Neural progenitor cell (in vitro differentiated cells): Measurements from ENCODE around the gene PCARE. TPM values are rescaled to one million over a fixed set of nuclear protein-coding genes. Genes with fewer than 3 reads are reported as not detected.

Experiments
- DNase-seq: peaks from one replicate; pipeline ENCODE4 v3.0.0-alpha.2; 2016; ENCODE audit warnings: low spot score
- H2AFZ ChIP-seq: fragments of 200-600 bp; sonication (generic); replicated peaks from 2 replicates; pipeline ENCODE4 v1.6.1; 2016; ENCODE audit warnings: antibody characterized with exemption
- H3F3A ChIP-seq: fragments of 200-600 bp; sonication (generic); 2 replicates; pipeline ENCODE4 v1.6.1; 2016; ENCODE audit warnings: antibody characterized with exemption, low read depth
- H3K27ac ChIP-seq: fragments of 200-600 bp; sonication (generic); 2 replicates; pipeline ENCODE4 v1.5.1; 2016; ENCODE audit warnings: mild to moderate bottlenecking
- H3K27me3 ChIP-seq: fragments of 200-600 bp; sonication (generic); 2 replicates; pipeline ENCODE4 v1.6.1; 2016; ENCODE audit warnings: mild to moderate bottlenecking, moderate library complexity
- H3K36me3 ChIP-seq: fragments of 200-600 bp; sonication (generic); 2 replicates; pipeline ENCODE4 v1.5.1; 2016
- H3K4me1 ChIP-seq: fragments of 200-600 bp; sonication (generic); 2 replicates; pipeline ENCODE4 v1.6.1; 2016; ENCODE audit warnings: mixed run types
- H3K4me2 ChIP-seq: fragments of 200-600 bp; sonication (generic); 2 replicates; pipeline ENCODE4 v1.6.1; 2016
- H3K4me3 ChIP-seq: fragments of 200-600 bp; sonication (generic); 2 replicates; pipeline ENCODE4 v1.5.1; 2016
- H3K79me2 ChIP-seq: fragments of 200-600 bp; sonication (generic); 2 replicates; pipeline ENCODE4 v1.6.1; 2016; ENCODE audit warnings: low read depth
- H3K9ac ChIP-seq: fragments of 200-600 bp; sonication (generic); 2 replicates; pipeline ENCODE4 v1.6.1; 2016
- H3K9me3 ChIP-seq: fragments of 200-600 bp; sonication (generic); 2 replicates; pipeline ENCODE4 v1.5.1; 2016; ENCODE audit warnings: low read depth
- H4K20me1 ChIP-seq: fragments of 200-600 bp; sonication (generic); 2 replicates; pipeline ENCODE4 v1.6.1; 2016; ENCODE audit warnings: low read depth
- H3K27ac Mint-ChIP-seq: 3 replicates; pipeline ENCODE4 v1.8.0; 2021; ENCODE audit warnings: mixed read lengths
- H3K27me3 Mint-ChIP-seq: 2 replicates; pipeline ENCODE4 v1.8.0; 2022; ENCODE audit warnings: low read depth, mild to moderate bottlenecking, inconsistent platforms, moderate library complexity, mixed read lengths; ENCODE audit not compliant: insufficient read depth
- H3K36me3 Mint-ChIP-seq: 3 replicates; pipeline ENCODE4 v1.8.0; 2021; ENCODE audit warnings: mixed read lengths
- H3K4me1 Mint-ChIP-seq: 3 replicates; pipeline ENCODE4 v1.8.0; 2021; ENCODE audit warnings: mixed read lengths
- H3K4me3 Mint-ChIP-seq: 3 replicates; pipeline ENCODE4 v1.8.0; 2021; ENCODE audit warnings: mild to moderate bottlenecking, moderate library complexity, mixed read lengths
- H3K9me3 Mint-ChIP-seq: 3 replicates; pipeline ENCODE4 v1.8.0; 2020; ENCODE audit warnings: mixed read lengths
- EZH2 ChIP-seq: fragments of 200-600 bp; sonication (generic); IDR thresholded peaks from 2 replicates; pipeline ENCODE4 v1.6.1; 2017; ENCODE audit warnings: antibody characterized with exemption, mild to moderate bottlenecking, moderate library complexity
- EZH2phosphoT487 ChIP-seq: fragments of 200-600 bp; sonication (generic); IDR thresholded peaks from 2 replicates; pipeline ENCODE4 v1.6.1; 2017; ENCODE audit warnings: antibody characterized with exemption
- total RNA-seq: library from RNA; depleted of rRNA; stranded (reverse); fragments of >200 nt; gene quantifications from 2 replicates; pipeline ENCODE4 v1.2.3, GENCODE V29; 2015; ENCODE audit warnings: low replicate concordance
- TF ChIP-seq, protein P1 (sequence below): fragments of 200-600 bp; sonication (generic); IDR thresholded peaks from 2 replicates; pipeline ENCODE4 v1.5.1; 2017; ENCODE audit warnings: antibody characterized with exemption, mild to moderate bottlenecking

Gene PCARE
- total RNA-seq, 1 donor from 2014 or later = not detected

DNA sequence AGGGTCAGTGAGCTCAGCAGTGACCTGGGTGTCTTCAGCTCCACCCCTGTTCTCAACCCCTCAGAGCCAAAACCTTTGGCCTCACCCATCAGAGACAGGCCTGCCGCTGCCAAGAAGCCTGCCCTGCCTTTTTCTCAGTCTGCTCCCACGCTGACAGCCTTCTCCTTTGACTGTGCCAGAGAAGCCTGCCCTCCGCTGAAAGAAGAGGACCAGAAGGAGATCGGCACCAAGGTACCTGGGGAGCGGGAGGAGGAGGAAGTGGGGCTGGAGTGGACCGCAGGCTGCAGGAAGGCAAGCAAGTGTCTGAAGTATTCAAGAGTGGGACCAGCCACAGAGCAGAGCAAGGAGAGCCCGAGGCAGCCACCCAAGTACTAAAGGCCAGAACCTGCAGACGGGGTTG is 60.0 kb downstream of the PCARE start:
- no peak for DNase-seq
- Histone ChIP-seq H3K36me3 (no peaks in the 10 kb centered on the region), H3K27ac (no peak overlapping the region), H3F3A (peaks cover 2% of the 10 kb centered on the region), H3K27me3 (no peaks in the 10 kb centered on the region), H3K9ac (no peak overlapping the region), H2AFZ (no peak overlapping the region), H3K4me2 (no peak overlapping the region), H3K79me2 (no peaks in the 10 kb centered on the region), H3K4me1 (peaks cover 18% of the 10 kb centered on the region), H3K9me3 (no peaks in the 10 kb centered on the region), H4K20me1 (no peaks in the 10 kb centered on the region), H3K4me3 (no peak overlapping the region)
- Mint-ChIP-seq H3K36me3 (no peaks in the 10 kb centered on the region), H3K27me3 (peaks cover 8% of the 10 kb centered on the region), H3K4me1 (peaks cover 35% of the 10 kb centered on the region), H3K4me3 (no peak overlapping the region), H3K9me3 (no peaks in the 10 kb centered on the region), H3K27ac (no peak overlapping the region)
- TF ChIP-seq EZH2 = no peak
- TF ChIP-seq EZH2phosphoT487 = no peak
- TF ChIP-seq, protein P1, sequence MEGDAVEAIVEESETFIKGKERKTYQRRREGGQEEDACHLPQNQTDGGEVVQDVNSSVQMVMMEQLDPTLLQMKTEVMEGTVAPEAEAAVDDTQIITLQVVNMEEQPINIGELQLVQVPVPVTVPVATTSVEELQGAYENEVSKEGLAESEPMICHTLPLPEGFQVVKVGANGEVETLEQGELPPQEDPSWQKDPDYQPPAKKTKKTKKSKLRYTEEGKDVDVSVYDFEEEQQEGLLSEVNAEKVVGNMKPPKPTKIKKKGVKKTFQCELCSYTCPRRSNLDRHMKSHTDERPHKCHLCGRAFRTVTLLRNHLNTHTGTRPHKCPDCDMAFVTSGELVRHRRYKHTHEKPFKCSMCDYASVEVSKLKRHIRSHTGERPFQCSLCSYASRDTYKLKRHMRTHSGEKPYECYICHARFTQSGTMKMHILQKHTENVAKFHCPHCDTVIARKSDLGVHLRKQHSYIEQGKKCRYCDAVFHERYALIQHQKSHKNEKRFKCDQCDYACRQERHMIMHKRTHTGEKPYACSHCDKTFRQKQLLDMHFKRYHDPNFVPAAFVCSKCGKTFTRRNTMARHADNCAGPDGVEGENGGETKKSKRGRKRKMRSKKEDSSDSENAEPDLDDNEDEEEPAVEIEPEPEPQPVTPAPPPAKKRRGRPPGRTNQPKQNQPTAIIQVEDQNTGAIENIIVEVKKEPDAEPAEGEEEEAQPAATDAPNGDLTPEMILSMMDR = no peak

DNA sequence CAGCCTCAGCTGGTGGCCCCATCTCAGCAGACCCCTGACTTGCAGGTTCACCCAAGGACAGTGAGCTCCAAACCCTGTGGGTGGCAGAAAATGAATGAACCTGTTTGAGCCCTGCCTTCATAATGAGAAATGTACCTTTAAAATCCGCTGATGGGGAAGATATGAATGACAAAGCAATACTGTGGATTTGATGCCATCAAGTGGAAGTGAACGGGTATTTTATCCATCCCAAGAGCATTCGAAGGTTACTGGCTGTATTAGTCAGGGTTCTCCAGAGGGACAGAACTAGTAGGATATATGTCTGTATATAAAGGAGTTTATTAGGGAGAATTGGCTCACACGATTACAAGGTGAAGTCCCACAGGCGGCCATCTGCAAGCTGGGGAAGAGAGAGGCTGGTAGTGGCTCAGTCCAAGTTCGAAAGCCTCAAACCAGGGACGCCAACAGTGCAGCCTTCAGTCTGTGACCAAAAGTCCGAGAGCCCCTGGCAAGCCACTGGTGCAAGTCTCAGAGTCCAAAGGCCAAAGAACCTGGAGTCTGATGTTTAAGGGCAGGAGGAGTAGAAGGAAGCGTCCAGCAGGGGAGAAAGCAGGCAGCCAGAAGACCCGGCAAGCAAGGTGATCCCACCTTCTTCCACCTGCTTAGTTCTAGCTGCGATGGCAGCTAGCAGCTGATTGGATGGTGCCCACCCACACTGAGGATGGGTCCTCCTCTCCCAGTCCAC is 61.1 kb downstream of the PCARE start:
- peaks cover 41% of the 10 kb centered on the region for H3K4me1 Mint-ChIP-seq
- H3K4me3 ChIP-seq = no peak overlapping the region
- H3K27ac ChIP-seq = no peak overlapping the region
- no peaks in the 10 kb centered on the region for H3K9me3 ChIP-seq
- peaks cover 8% of the 10 kb centered on the region for H3K27me3 Mint-ChIP-seq
- no peak overlapping the region for H3K9ac ChIP-seq
- TF ChIP-seq EZH2 (no peak), EZH2phosphoT487 (no peak)
- TF ChIP-seq, protein P1 = no peak
- H3K79me2 ChIP-seq = no peaks in the 10 kb centered on the region
- H3K4me2 ChIP-seq = no peak overlapping the region
- peak overlapping the region; percentile 44 for H3K27ac Mint-ChIP-seq
- H3F3A ChIP-seq = no peaks in the 10 kb centered on the region
- H3K4me3 Mint-ChIP-seq = no peak overlapping the region
- H3K36me3 Mint-ChIP-seq = no peaks in the 10 kb centered on the region
- no peak overlapping the region for H2AFZ ChIP-seq
- no peaks in the 10 kb centered on the region for H3K27me3 ChIP-seq
- no peaks in the 10 kb centered on the region for H3K9me3 Mint-ChIP-seq
- H3K36me3 ChIP-seq = no peaks in the 10 kb centered on the region
- DNase-seq = no peak
- no peaks in the 10 kb centered on the region for H4K20me1 ChIP-seq
- peaks cover 18% of the 10 kb centered on the region for H3K4me1 ChIP-seq

DNA sequence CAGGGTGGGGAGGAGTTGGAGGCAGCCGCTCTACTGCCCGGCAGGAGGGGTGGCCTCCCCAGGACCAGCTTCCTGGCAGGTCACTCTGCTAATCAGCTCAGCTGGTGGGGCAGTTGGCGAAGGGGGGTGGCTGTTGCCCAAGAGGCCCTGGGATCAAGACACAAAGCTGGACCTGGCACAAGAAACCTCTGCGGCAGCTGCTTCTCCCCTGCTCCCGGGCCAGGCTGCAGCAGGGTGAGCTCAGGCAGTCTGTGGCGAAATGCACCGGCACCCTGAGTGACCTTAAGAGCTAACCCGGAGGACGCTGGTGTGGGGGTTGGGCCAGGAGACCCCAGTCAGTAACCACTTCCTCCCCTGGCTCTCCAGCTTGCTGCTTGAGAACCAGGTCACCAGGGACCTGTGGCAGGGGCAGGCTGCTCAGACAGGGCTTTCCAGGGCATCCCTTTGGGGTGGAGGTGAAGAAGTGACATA is 62.1 kb downstream of the PCARE start:
- no peaks in the 10 kb centered on the region for H3K79me2 ChIP-seq
- no peaks in the 10 kb centered on the region for H3K9me3 ChIP-seq
- H3K27me3 Mint-ChIP-seq = peaks cover 8% of the 10 kb centered on the region
- H3K27ac ChIP-seq = no peak overlapping the region
- no peak overlapping the region for H3K4me3 Mint-ChIP-seq
- H3K9me3 Mint-ChIP-seq = no peaks in the 10 kb centered on the region
- H3K4me1 ChIP-seq = peaks cover 18% of the 10 kb centered on the region
- no peaks in the 10 kb centered on the region for H3F3A ChIP-seq
- no peak overlapping the region for H3K9ac ChIP-seq
- no peak overlapping the region for H3K4me2 ChIP-seq
- no peaks in the 10 kb centered on the region for H3K36me3 ChIP-seq
- H3K4me1 Mint-ChIP-seq = peaks cover 41% of the 10 kb centered on the region
- no peak overlapping the region for H2AFZ ChIP-seq
- no peak overlapping the region for H3K4me3 ChIP-seq
- no peaks in the 10 kb centered on the region for H3K27me3 ChIP-seq
- H3K27ac Mint-ChIP-seq = no peak overlapping the region
- TF ChIP-seq EZH2 (no peak), EZH2phosphoT487 (no peak)
- TF ChIP-seq, protein P1 = no peak
- no peak for DNase-seq
- no peaks in the 10 kb centered on the region for H3K36me3 Mint-ChIP-seq
- no peaks in the 10 kb centered on the region for H4K20me1 ChIP-seq

Other genes with a start within 250 kb of the PCARE start
- gene TRMT61B, start 204.2 kb downstream of the PCARE start, total RNA-seq = 15.1 and 23.9 TPM in 2 replicates
- gene WDR43, start 179.9 kb downstream of the PCARE start, total RNA-seq = 55.8 and 139 TPM in 2 replicates
- 0.04 and 0.62 TPM in 2 replicates for gene TOGARAM2, start 93.2 kb downstream of the PCARE start, total RNA-seq
- gene CLIP4, start 40.9 kb upstream of the PCARE start, total RNA-seq = 1.5 and 2.1 TPM in 2 replicates